ENCODE results near the gene RBM10. TPM values are rescaled to one million over a fixed set of nuclear protein-coding genes. Genes with fewer than 3 reads are reported as not detected.

Gene RBM10
- total and polyA plus RNA-seq, 9 of the 15 experiments (the other 6 are each of a cell fraction or from before 2014, with no cell fraction given) = 1.1 to 61.7 (median 31.5) TPM

- TF ChIP-seq ZNF740 (CRISPR knock-in tag; IDR thresholded peaks at IDR 0.05) (no peak), ZNF740 (tag; IDR thresholded peaks at IDR 0.05) (no peak), ZNF77 (CRISPR knock-in tag; IDR thresholded peaks at IDR 0.05) (no peak), HSF4 (CRISPR knock-in tag; IDR thresholded peaks at IDR 0.05; ENCODE audit: borderline replicate concordance) (no peak), SAFB2 (IDR thresholded peaks at IDR 0.05; ENCODE audit: borderline replicate concordance, low read depth, low read length, severe bottlenecking) (no peak), GTF2F1 (IDR thresholded peaks at IDR 0.05; ENCODE audit: low read depth, low read length) (no peak), RNF219 (CRISPR knock-in tag; IDR thresholded peaks at IDR 0.05) (no peak)
Observed at GRCh38 chrX:47174376-47174775, 29.4 kb downstream of the RBM10 start (continued).
